Stimulated activated memory B cell treated with anti-CD40 and anti-IgM and Interleukin-4, amounts not matched to agents 10 μg/mL and 1 μg/mL and 100 μg/mL, for 72 hours (primary cell): ENCODE data around the gene ZNF771.
A peak's percentile ranks its signal among the peaks of the same experiment; 100 is the strongest.
"Not testable (repeated sequence)": the region's sequence is repeated elsewhere in the genome, so short reads cannot be mapped to it uniquely, and the experiment has no call there.

Experiments used
- ATAC-seq: fragments of 150-1000 bp; cut with Tn5 transposase; 2 replicates; pipeline ENCODE4 v1.10.0; 2021
- H3K27ac Mint-ChIP-seq: one replicate; pipeline ENCODE4 v1.8.0; 2022; ENCODE audit warnings: mild to moderate bottlenecking, mixed read lengths
- H3K27me3 Mint-ChIP-seq: one replicate; pipeline ENCODE4 v1.8.0; 2022; ENCODE audit warnings: mixed read lengths
- H3K36me3 Mint-ChIP-seq: one replicate; pipeline ENCODE4 v1.8.0; 2022; ENCODE audit warnings: mixed read lengths
- H3K4me1 Mint-ChIP-seq: one replicate; pipeline ENCODE4 v1.8.0; 2022; ENCODE audit warnings: mixed read lengths
- H3K4me3 Mint-ChIP-seq: one replicate; pipeline ENCODE4 v1.8.0; 2022; ENCODE audit warnings: mild to moderate bottlenecking, moderate library complexity, mixed read lengths
- H3K9me3 Mint-ChIP-seq: one replicate; pipeline ENCODE4 v1.8.0; 2022; ENCODE audit warnings: mixed read lengths

Gene ZNF771

GRCh38 chr16:30381291-30382041 lies 25.9 kb upstream of the ZNF771 start:
- H3K36me3 Mint-ChIP-seq = peaks cover 19% of the 10 kb centered on the region
- ATAC-seq = no peak
- no peaks in the 10 kb centered on the region for H3K9me3 Mint-ChIP-seq
- H3K4me3 Mint-ChIP-seq = peak overlapping the region; percentile 87
- no peaks in the 10 kb centered on the region for H3K27me3 Mint-ChIP-seq
- peaks cover 70% of the 10 kb centered on the region for H3K4me1 Mint-ChIP-seq
- H3K27ac Mint-ChIP-seq = peak overlapping the region; percentile 98

DNA sequence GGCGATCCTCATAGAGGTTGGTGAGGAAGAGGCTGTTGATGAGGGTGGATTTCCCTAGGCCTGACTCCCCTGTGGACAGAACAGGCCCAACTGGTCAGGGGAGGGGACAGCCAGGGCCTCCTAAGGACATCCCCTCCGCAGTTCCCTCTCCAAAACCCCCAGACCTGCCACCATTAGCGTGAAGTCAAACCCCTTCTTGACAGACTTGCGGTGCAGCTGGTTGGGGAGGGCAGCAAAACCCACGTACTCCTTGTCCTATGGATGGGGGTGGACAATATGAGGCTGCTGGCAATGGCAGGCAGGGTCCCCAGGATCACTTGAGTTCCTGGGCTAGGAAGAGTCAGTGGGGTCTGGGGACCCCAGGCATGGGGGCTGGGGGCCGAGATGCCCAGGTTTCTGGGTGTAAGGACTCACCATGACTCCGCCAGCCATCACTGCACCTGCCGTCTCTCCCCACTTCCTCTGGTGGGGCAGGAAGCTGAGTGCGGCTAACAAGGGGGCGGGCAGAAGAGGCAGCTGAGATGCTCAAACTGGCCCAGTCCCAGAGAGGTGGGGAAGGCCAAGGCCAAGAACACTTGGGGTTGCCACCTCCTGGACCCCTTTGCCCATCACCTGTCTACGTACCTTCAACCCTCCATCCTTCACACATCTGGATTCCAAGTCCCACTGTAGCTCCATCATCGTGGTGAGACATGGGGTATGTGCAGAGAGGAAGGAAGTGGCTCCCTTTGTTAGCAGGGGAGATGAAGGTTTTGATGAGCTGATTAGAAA lies 25.1 kb upstream of the ZNF771 start, which contains the start of gene SEPTIN1:
Gene SEPTIN1, minus strand, starts transcription at position 451 of the 771 bp plus-strand sequence. Its CDS starts 19 bp downstream, at position 432.
- Mint-ChIP-seq H3K27ac (peak within 1 kb of the TSS; percentile 98), H3K27me3 (no peaks in the 10 kb centered on the region), H3K4me3 (peak within 1 kb of the TSS; percentile 87), H3K4me1 (peaks cover 66% of the 10 kb centered on the region), H3K36me3 (peaks cover 19% of the 10 kb centered on the region), H3K9me3 (no peaks in the 10 kb centered on the region)
- peak; percentile 64 for ATAC-seq

DNA sequence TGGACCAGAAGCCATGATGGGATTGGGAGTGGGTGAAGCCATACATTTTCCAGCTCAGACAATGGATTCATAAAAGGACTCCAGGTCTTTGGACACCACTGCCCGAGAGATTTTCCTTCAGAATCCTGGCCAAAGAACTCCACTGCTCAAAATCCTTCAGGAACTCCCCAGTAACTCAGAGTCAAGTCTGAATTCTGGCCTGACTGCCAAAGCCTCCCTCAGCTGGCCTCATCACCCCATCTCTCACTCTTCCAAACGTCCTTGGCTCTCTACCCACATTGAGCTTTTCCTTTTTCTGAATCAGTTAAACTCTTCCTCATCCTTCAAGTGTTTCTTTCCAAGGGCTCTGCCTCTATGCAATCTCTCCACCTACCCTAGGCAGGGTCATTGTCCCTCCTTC lies 23.9 kb upstream of the ZNF771 start:
- ATAC-seq = no peak
- Mint-ChIP-seq H3K27ac (peak overlapping the region; percentile 98), H3K27me3 (no peaks in the 10 kb centered on the region), H3K9me3 (no peaks in the 10 kb centered on the region), H3K4me1 (peaks cover 53% of the 10 kb centered on the region), H3K36me3 (peaks cover 12% of the 10 kb centered on the region), H3K4me3 (peak overlapping the region; percentile 87)

- peaks cover 13% of the 10 kb centered on the region for H3K36me3 Mint-ChIP-seq
- H3K4me3 Mint-ChIP-seq = peak overlapping the region; percentile 84
- ATAC-seq = no peak
- no peaks in the 10 kb centered on the region for H3K27me3 Mint-ChIP-seq
- peak overlapping the region; percentile 90 for H3K27ac Mint-ChIP-seq
- peaks cover 40% of the 10 kb centered on the region for H3K4me1 Mint-ChIP-seq
- H3K9me3 Mint-ChIP-seq = no peaks in the 10 kb centered on the region
Observed at GRCh38 chr16:30394592-30395154, 12.7 kb upstream of the ZNF771 start.

GRCh38 chr16:30395155-30395991 lies 12.0 kb upstream of the ZNF771 start, which contains the start of gene ZNF48:
ZNF48 (plus strand) TSS chr16:30395420; CDS start chr16:30395795, 375 bp downstream.
- H3K27ac Mint-ChIP-seq = peak within 1 kb of the TSS; percentile 90
- peak; percentile 95 for ATAC-seq
- no peaks in the 10 kb centered on the region for H3K9me3 Mint-ChIP-seq
- peak within 1 kb of the TSS; percentile 84 for H3K4me3 Mint-ChIP-seq
- H3K4me1 Mint-ChIP-seq = peaks cover 47% of the 10 kb centered on the region
- H3K36me3 Mint-ChIP-seq = peaks cover 13% of the 10 kb centered on the region
- no peaks in the 10 kb centered on the region for H3K27me3 Mint-ChIP-seq

- Mint-ChIP-seq H3K27me3 (no peaks in the 10 kb centered on the region), H3K27ac (peak overlapping the region; percentile 90), H3K9me3 (no peaks in the 10 kb centered on the region), H3K4me3 (peak overlapping the region; percentile 84), H3K4me1 (peaks cover 54% of the 10 kb centered on the region), H3K36me3 (peaks cover 13% of the 10 kb centered on the region)
- no peak for ATAC-seq
Observed at GRCh38 chr16:30395992-30396585, 11.3 kb upstream of the ZNF771 start.

DNA sequence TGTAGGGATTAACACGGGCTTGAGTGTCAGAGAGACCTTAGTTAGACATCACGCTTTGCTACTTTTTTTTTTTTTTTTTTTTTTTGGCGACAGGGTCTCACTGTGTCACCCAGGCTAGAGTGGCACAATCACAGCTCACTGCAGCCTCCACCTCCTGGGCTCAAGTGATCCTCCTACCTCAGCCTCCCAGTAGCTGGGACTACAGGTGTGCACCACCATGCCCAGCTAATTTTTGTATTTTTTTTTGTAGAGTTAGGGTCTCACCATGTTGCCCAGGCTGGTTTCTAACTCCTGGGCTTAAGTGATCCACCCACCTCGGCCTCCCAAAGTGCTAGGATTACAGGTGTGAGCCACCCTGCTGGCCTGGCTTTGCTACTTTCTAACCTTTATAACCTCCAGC lies 10.8 kb upstream of the ZNF771 start:
- peaks cover 60% of the 10 kb centered on the region for H3K4me1 Mint-ChIP-seq
- not testable (repeated sequence) for H3K9me3 Mint-ChIP-seq, H3K27me3 Mint-ChIP-seq, ATAC-seq
- H3K4me3 Mint-ChIP-seq = peak overlapping the region; percentile 84
- H3K36me3 Mint-ChIP-seq = peaks cover 13% of the 10 kb centered on the region
- H3K27ac Mint-ChIP-seq = peak overlapping the region; percentile 90

DNA sequence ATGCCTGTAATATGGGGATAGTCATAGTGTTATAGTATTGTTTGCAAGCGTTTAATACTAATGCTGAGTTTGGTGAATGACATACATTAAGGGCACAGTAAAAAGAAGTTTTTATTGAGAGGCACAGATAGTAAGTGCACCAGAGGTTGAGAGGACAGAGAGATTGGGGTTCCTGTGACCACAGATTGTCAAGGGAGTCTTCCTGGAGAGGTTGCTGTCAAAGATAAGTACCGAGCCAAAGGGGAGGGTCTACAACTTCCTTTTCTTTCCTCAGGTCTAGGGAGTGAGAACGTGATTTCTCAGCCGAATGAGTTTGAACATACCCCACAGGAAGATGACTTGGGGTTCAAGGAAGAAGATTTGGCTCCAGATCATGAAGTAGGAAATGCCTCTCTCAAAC lies 10.3 kb upstream of the ZNF771 start:
- H3K27ac Mint-ChIP-seq = no peak overlapping the region
- H3K27me3 Mint-ChIP-seq = no peaks in the 10 kb centered on the region
- H3K4me1 Mint-ChIP-seq = peaks cover 63% of the 10 kb centered on the region
- peak overlapping the region; percentile 84 for H3K4me3 Mint-ChIP-seq
- ATAC-seq = no peak
- peaks cover 13% of the 10 kb centered on the region for H3K36me3 Mint-ChIP-seq
- H3K9me3 Mint-ChIP-seq = no peaks in the 10 kb centered on the region

GRCh38 chr16:30397776-30398660 lies 9.4 kb upstream of the ZNF771 start:
- no peak for ATAC-seq
- no peak overlapping the region for H3K4me3 Mint-ChIP-seq
- peaks cover 13% of the 10 kb centered on the region for H3K36me3 Mint-ChIP-seq
- peaks cover 65% of the 10 kb centered on the region for H3K4me1 Mint-ChIP-seq
- no peaks in the 10 kb centered on the region for H3K9me3 Mint-ChIP-seq
- no peaks in the 10 kb centered on the region for H3K27me3 Mint-ChIP-seq
- no peak overlapping the region for H3K27ac Mint-ChIP-seq

DNA sequence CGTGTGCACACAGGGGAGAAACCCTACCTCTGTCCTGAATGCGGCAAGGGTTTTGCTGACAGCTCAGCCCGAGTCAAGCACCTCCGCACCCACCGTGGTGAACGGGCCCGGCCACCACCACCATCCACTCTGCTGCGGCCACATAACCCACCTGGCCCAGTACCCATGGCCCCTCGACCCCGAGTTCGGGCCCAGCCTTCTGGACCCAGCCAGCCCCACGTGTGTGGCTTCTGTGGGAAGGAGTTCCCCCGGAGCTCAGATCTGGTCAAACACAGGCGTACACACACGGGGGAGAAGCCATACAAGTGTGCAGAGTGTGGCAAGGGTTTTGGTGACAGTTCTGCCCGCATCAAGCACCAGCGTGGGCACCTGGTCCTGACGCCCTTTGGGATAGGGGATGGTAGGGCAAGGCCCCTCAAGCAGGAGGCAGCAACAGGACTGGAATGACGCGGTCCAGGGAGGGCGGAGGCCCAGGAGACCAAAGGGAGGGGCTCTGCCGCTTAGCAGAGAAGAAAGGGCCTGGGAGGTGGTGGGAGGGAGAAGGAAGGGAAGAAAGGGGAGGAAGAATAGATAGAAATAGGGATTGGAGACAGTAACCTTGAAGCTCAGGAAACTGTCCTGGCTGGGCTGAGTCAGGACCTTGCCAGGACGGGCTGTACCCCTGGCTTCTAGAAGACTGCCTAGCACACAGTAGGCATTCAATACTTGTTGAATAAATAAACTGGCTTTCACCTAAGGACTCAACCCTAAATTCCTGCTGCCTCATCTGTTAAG lies 8.6 kb upstream of the ZNF771 start:
- Mint-ChIP-seq H3K36me3 (peaks cover 13% of the 10 kb centered on the region), H3K27ac (peak overlapping the region; percentile 14), H3K4me1 (peaks cover 70% of the 10 kb centered on the region), H3K27me3 (no peaks in the 10 kb centered on the region), H3K4me3 (no peak overlapping the region), H3K9me3 (no peaks in the 10 kb centered on the region)
- no peak for ATAC-seq

DNA sequence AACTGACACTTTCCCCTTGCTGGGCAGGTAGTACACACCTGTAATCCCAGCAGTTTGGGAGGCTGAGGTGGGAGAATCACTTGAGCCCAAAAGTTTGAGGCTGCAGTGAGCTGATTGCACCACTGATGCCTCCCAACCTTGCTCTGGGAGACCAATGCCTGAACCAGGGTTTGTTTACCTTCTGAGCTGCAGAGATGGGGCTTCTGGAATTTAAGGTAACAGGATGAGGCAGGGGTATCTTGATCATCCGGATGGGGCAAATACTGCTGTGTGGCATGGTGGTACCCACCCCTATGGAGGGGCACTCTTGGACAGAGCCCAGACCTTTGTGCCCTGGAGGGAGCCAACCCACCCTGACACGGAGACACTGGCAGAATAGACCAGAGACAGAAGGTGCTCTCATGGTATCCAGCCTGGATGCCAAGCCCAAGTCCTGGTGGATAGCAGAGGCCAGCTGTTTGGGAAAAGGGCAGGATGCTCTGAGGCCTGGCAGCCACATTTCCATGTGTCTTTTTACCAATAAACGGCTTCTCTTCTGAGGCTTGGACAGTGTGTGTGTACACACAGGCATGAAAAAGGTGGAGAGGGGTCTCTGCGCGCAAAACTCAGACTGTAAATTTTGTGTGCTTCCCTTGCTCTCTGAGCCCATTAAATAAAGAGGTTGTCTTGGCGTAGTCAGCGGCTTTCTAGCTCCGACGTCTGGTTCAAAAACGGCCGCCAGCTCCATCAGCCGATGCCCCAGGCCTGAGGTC lies 7.8 kb upstream of the ZNF771 start:
- H3K27ac Mint-ChIP-seq = peak overlapping the region; percentile 86
- H3K4me3 Mint-ChIP-seq = peak overlapping the region; percentile 88
- ATAC-seq = no peak
- H3K27me3 Mint-ChIP-seq = no peaks in the 10 kb centered on the region
- H3K4me1 Mint-ChIP-seq = peaks cover 66% of the 10 kb centered on the region
- H3K9me3 Mint-ChIP-seq = no peaks in the 10 kb centered on the region
- peaks cover 13% of the 10 kb centered on the region for H3K36me3 Mint-ChIP-seq

GRCh38 chr16:30401768-30402425 lies 5.5 kb upstream of the ZNF771 start:
- H3K9me3 Mint-ChIP-seq = no peaks in the 10 kb centered on the region
- peak overlapping the region; percentile 86 for H3K27ac Mint-ChIP-seq
- H3K27me3 Mint-ChIP-seq = no peaks in the 10 kb centered on the region
- H3K4me3 Mint-ChIP-seq = peak overlapping the region; percentile 88
- no peak for ATAC-seq
- peaks cover 12% of the 10 kb centered on the region for H3K36me3 Mint-ChIP-seq
- H3K4me1 Mint-ChIP-seq = peaks cover 49% of the 10 kb centered on the region
